GM21381 (cell line): ENCODE results near the gene CUX1.
"Not testable (repeated sequence)": the region's sequence is repeated elsewhere in the genome, so short reads cannot be mapped to it uniquely, and the experiment has no call there.

Experiments used
- ATAC-seq: cut with Tn5 transposase; IDR thresholded peaks from one replicate; pipeline ENCODE4 v1.9.1; 2021; ENCODE audit warnings: mild to moderate bottlenecking, moderate library complexity; ENCODE audit not compliant: unreplicated experiment

The CUX1 gene

DNA sequence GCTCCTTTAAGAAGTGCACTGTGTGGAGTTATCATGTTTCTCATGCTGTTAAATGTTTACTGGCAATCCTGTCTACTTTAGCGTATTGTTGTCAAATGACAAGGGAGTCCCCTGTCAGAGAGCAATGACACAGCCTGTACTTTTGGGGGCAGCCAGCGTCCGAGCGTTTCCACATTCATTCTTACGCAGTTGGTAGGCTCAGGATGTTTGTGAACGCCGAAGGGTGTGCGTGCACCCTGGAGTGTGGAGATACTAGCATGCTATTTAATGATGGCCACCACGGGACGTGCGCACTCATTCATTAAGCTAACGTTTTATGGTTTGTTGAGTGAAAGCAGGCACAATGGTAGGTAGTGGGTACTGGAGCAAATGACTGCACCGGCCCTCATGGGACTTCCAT lies 48.0 kb downstream of the CUX1 start:
- ATAC-seq: no peak

DNA sequence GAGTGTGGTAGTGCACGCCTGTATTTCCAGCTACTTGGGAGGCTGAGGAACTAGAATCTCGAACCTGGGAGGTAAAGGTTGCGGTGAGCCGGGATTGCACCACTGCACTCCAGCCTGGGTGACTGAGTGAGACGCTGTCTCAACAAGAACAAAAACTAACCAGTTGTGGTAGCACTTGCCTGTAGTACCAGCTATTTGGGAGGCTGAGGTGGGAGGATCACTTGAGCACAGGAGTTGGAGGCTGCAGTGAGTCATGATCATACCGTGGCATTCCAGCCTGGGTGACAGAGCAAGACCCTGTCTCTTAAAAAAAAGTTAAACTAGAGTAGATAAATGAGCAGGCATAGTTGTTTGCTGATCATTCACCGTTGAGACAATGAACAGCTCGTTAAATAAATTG lies 48.9 kb downstream of the CUX1 start:
- no peak for ATAC-seq

- ATAC-seq: no peak
These were observed 49.8 kb downstream of the CUX1 start for GRCh38 chr7:101867265-101867664.

GRCh38 chr7:101867681-101868080 lies 50.3 kb downstream of the CUX1 start:
- ATAC-seq: not testable (repeated sequence)

- ATAC-seq: no peak
These were observed 50.9 kb downstream of the CUX1 start for GRCh38 chr7:101868191-101868950.

- no peak for ATAC-seq
These were observed 51.8 kb downstream of the CUX1 start for GRCh38 chr7:101869026-101869900.

DNA sequence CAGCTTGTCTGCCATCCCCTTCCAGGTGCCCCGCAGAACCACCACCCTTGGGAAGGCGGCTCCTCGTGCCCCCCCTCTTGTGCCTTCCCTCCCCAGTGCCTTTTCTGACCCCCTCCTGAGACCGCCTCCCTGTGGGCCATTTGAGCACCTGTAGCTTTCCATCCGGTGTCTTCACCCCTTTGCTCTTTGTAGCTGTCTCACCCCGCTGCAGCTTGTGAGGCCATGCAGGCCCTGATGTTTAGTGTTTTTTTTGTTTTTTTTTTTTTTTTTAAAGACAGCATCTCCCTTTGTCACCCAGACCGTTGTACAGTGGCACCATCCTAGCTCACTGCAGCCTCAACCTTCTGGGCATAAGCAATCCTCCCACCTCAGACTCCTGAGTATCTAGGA lies 52.5 kb downstream of the CUX1 start:
- no peak for ATAC-seq

- no peak for ATAC-seq
These were observed 53.1 kb downstream of the CUX1 start for GRCh38 chr7:101870361-101871062.

GRCh38 chr7:101871351-101871750 lies 53.9 kb downstream of the CUX1 start:
- no peak for ATAC-seq

DNA sequence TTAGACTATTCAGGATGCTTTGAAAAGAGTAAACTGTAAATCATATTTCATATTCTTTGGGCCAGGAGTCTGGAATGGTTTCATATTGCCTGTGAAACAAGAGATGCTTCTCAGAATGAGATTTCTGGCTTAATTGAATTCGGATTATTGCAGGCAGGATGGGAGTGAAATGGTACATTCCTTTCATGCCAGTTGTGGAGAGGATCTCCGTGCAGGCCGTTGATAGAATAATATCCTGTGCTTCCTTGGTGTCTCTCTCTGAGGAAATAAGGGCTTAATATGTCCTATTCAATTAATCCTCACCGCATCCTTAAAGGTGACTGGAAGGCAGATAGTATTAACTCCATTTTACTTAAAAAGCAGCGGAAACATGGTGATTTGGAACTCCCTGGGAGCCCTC lies 56.6 kb downstream of the CUX1 start:
- ATAC-seq: no peak

GRCh38 chr7:101875283-101875846 lies 57.9 kb downstream of the CUX1 start:
- no peak for ATAC-seq

DNA sequence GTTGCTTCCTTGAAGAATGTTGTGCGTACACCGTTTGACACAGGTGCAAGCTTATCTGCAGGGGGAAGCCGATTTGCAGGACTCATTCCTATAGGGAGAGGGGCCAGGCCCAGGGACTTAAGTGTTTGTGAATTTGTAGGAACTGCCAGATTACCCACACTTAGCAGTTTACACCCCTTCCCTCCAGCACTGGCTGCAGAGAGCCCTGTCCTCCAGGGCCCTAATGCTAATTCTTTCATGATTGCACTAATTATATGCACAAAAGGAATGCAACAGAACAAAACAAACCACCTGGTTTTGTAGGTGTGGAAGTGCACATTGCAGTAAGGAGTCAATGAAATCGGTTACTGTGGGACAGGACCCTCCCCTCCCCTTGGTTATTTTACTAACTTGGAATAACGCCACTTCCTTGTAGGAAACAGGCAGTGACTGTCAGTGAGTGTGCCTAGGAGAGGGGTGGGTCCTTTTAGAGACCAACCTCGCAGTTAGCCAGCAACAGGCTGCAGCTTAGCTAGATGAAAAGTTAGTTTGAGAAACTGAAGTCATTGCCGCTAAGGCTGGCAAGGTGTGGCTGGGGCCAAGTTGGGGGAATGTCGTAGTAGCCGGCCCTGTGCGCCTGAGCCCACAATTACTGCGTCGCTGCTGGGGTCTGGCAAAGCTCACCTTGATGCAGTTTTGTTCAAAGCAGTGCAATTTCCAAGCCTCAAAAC lies 60.6 kb downstream of the CUX1 start:
- no peak for ATAC-seq

DNA sequence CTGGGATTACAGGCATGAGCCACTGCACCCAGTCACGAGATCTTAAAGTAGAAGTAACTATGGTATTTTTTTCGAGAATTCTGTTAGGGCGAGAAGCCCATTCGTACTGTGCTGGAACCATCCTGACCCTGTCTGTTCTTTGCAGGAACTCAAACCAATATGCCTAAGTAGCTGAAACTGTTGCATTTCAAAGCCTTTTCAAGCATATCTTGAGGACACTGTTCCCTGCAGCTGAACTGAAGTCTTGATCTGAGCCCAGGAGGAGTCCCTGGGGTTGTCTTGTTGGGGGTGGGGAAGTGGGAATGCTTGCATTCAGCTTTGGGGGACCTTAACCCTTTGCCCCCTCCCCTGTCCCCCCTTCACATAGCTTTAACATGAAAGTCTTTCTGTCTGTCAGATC lies 61.5 kb downstream of the CUX1 start:
- ATAC-seq: no peak

- no peak for ATAC-seq
These were observed 62.1 kb downstream of the CUX1 start for GRCh38 chr7:101879565-101879964.

DNA sequence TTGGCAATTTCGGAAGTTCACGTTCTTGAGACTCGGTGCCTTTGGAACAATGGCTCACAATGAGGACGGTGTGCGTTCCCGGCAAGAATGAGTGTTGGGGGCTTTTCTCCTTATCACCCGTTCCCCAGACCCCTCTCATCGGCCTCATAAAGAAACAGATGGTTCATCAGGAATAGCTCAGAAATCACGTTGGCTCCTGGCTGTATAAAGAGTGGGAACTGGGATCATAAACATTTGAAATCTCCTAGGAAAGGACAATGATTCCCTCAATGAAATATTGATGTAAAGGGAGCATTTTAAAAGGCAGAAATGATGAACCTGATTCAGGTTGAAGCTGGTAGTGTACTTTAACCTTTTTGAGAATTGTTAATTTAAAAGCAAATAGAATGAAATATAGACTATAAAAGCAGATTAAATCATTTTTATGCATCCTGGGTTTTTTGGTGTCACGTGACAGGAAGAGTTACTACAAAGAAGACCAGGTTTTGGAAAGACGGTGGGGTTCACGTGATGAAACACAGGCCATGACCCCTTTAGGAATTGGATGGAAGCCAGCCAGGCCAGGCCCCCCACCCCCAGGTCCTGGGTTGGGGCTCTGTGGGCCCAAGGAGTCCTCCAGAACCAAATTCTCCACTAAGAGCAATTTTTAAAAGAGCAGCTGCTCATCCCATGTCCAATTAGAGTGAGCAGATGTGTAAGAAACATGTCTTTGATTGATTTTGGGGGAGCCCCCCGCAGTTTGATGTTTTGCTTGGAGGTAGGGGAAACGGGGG lies 63.0 kb downstream of the CUX1 start:
- no peak for ATAC-seq

GRCh38 chr7:101882005-101882421 lies 64.6 kb downstream of the CUX1 start:
- ATAC-seq: no peak

- no peak for ATAC-seq
These were observed 65.5 kb downstream of the CUX1 start for GRCh38 chr7:101882595-101883564.

- no peak for ATAC-seq
These were observed 67.5 kb downstream of the CUX1 start for GRCh38 chr7:101884671-101885596.
